Measurements from ENCODE around the gene GNAI3.

- TF ChIP-seq, protein P1, sequence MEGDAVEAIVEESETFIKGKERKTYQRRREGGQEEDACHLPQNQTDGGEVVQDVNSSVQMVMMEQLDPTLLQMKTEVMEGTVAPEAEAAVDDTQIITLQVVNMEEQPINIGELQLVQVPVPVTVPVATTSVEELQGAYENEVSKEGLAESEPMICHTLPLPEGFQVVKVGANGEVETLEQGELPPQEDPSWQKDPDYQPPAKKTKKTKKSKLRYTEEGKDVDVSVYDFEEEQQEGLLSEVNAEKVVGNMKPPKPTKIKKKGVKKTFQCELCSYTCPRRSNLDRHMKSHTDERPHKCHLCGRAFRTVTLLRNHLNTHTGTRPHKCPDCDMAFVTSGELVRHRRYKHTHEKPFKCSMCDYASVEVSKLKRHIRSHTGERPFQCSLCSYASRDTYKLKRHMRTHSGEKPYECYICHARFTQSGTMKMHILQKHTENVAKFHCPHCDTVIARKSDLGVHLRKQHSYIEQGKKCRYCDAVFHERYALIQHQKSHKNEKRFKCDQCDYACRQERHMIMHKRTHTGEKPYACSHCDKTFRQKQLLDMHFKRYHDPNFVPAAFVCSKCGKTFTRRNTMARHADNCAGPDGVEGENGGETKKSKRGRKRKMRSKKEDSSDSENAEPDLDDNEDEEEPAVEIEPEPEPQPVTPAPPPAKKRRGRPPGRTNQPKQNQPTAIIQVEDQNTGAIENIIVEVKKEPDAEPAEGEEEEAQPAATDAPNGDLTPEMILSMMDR (IDR thresholded peaks at IDR 0.05), result no peak
- TF ChIP-seq POLR2A (IDR thresholded peaks at IDR 0.05), result no peak
These were observed 31.1 kb upstream of the GNAI3 start for GRCh38 chr1:109517337-109517736.

All from heart left ventricle (tissue), 13 donors.